Smooth muscle cell (in vitro differentiated cells): ENCODE results near the gene SNCAIP. TPM values are rescaled to one million over a fixed set of nuclear protein-coding genes. Genes with fewer than 3 reads are reported as not detected.

ENCODE experiments used
- DNase-seq: peaks from one replicate; lab custom pipeline; 2025; ENCODE audit not compliant: unreplicated experiment; lab: John Stamatoyannopoulos, UW
- H2AFZ ChIP-seq: fragments of 200-600 bp; sonication (generic); 2 replicates; pipeline ENCODE4 v1.6.0; 2016; ENCODE audit warnings: antibody characterized with exemption, low read depth, mild to moderate bottlenecking
- H3F3A ChIP-seq: fragments of 200-600 bp; sonication (generic); 2 replicates; pipeline ENCODE4 v1.6.0; 2017; ENCODE audit warnings: antibody characterized with exemption, low read depth
- H3K27ac ChIP-seq: fragments of 200-600 bp; sonication (generic); 2 replicates; pipeline ENCODE4 v1.5.1; 2016; ENCODE audit warnings: low read depth, mild to moderate bottlenecking
- H3K27me3 ChIP-seq: fragments of 200-600 bp; sonication (generic); 2 replicates; pipeline ENCODE4 v1.6.1; 2016; ENCODE audit warnings: low read depth, mild to moderate bottlenecking
- H3K36me3 ChIP-seq: fragments of 200-600 bp; sonication (generic); 2 replicates; pipeline ENCODE4 v1.5.1; 2016; ENCODE audit warnings: low read depth
- H3K4me1 ChIP-seq: fragments of 200-600 bp; sonication (generic); 2 replicates; pipeline ENCODE4 v1.5.1; 2016; ENCODE audit warnings: low read depth
- H3K4me2 ChIP-seq: fragments of 200-600 bp; sonication (generic); 2 replicates; pipeline ENCODE4 v1.6.0; 2016; ENCODE audit warnings: mild to moderate bottlenecking
- H3K4me3 ChIP-seq: fragments of 200-600 bp; sonication (generic); 2 replicates; pipeline ENCODE4 v1.5.1; 2016; ENCODE audit warnings: mild to moderate bottlenecking
- H3K79me2 ChIP-seq: fragments of 200-600 bp; sonication (generic); 2 replicates; pipeline ENCODE4 v1.6.0; 2016; ENCODE audit warnings: low read depth, mild to moderate bottlenecking
- H3K9ac ChIP-seq: fragments of 200-600 bp; sonication (generic); 2 replicates; pipeline ENCODE4 v1.6.0; 2016; ENCODE audit warnings: low read depth
- H3K9me3 ChIP-seq: fragments of 200-600 bp; sonication (generic); replicated peaks from 2 replicates; pipeline ENCODE4 v1.5.1; 2016; ENCODE audit warnings: low read depth
- H4K20me1 ChIP-seq: fragments of 200-600 bp; sonication (generic); 2 replicates; pipeline ENCODE4 v1.6.0; 2016; ENCODE audit warnings: low read depth
- CTCF ChIP-seq: fragments of 200-600 bp; sonication (generic); IDR thresholded peaks from 2 replicates; pipeline ENCODE4 v1.5.1; 2017; ENCODE audit warnings: borderline replicate concordance, mild to moderate bottlenecking, antibody characterized with exemption; ENCODE audit not compliant: insufficient read depth, poor library complexity, severe bottlenecking
- WGBS: methylation state at CpG from one replicate; pipeline ENCODE4 v1.1.7; 2016; ENCODE audit warnings: low lambda C conversion rate; 5-methylcytosine and 5-hydroxymethylcytosine counted together
- polyA plus RNA-seq: library from polyadenylated mRNA; unstranded; fragments of >200 nt; fragmentation: Nextera tagmentation; extraction: Ambion mirVana; gene quantifications from 2 replicates; pipeline ENCODE4 v1.2.1, GENCODE V29; 2016
- total RNA-seq: library from RNA; depleted of rRNA; stranded (reverse); fragments of >200 nt; gene quantifications from 2 replicates; pipeline ENCODE4 v1.2.3, GENCODE V29; 2014

Gene SNCAIP
- total and polyA plus RNA-seq, 2 experiments from 2014 or later, result 7.2 to 8.0 TPM

DNA sequence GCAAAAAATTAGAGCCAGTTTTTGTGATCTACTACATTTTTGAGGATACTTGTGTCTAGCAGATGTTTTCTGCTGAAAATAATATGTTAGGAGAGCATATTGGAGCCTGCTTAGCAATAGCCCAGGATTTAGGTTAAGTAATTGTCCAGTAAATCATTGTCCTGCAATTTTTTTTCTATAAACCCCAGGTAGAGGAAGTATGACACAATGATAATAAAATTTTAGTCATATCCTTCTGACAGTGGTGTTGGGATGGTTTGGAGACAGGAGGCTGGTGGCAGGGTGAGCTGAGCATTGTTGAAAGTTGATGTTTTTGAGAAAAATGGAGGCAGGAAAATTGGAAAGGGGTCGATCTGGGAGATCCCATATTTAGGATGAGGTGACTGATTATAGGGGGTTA, 3.5 kb downstream of the SNCAIP start:
- Histone ChIP-seq H3K4me2 (no peak overlapping the region), H3F3A (no peaks in the 10 kb centered on the region), H3K36me3 (no peaks in the 10 kb centered on the region), H3K9me3 (no peaks in the 10 kb centered on the region), H3K9ac (no peak overlapping the region), H3K4me1 (no peaks in the 10 kb centered on the region), H4K20me1 (peaks cover 11% of the 10 kb centered on the region), H3K27me3 (peaks cover 6% of the 10 kb centered on the region), H3K27ac (no peak overlapping the region), H3K4me3 (no peak overlapping the region), H2AFZ (no peak overlapping the region), H3K79me2 (peaks cover 20% of the 10 kb centered on the region)
- WGBS, result 82% methylated on average over 1 of the region's 1 CpG
- DNase-seq, result no peak
- TF ChIP-seq CTCF, result no peak

GRCh38 chr5:122316656-122317055, 4.6 kb downstream of the SNCAIP start:
- Histone ChIP-seq H3K79me2 (peaks cover 20% of the 10 kb centered on the region), H3K36me3 (no peaks in the 10 kb centered on the region), H3F3A (no peaks in the 10 kb centered on the region), H3K9ac (no peak overlapping the region), H3K4me1 (no peaks in the 10 kb centered on the region), H3K9me3 (no peaks in the 10 kb centered on the region), H3K27me3 (peaks cover 6% of the 10 kb centered on the region), H3K4me3 (no peak overlapping the region), H3K27ac (no peak overlapping the region), H4K20me1 (peaks cover 11% of the 10 kb centered on the region), H2AFZ (no peak overlapping the region), H3K4me2 (no peak overlapping the region)
- WGBS, result 64% methylated on average over 8 of the region's 8 CpGs
- no peak for DNase-seq
- no peak for TF ChIP-seq CTCF

DNA sequence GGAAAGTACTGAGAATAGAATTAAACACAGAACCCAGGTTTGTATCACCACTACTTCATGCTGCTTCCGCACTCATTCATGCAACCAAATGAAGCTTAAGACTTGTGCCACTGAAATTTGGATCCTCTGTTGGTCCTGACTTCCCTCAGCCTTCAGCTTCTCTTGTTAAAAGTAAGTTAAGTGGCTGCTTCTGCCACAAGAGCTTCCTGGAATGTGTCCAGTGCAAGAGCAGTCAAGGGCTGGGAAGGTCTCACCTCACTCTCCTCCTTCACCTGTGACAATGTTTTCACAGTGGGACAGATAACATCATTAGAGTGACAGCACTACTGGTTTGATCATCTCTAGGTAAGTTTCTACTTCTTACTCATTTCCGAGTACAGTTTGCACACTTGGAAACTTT, 7.9 kb downstream of the SNCAIP start:
- Histone ChIP-seq H3K9me3 (no peaks in the 10 kb centered on the region), H3K4me1 (no peaks in the 10 kb centered on the region), H3K36me3 (no peaks in the 10 kb centered on the region), H3F3A (no peaks in the 10 kb centered on the region), H3K79me2 (peaks cover 8% of the 10 kb centered on the region), H2AFZ (no peak overlapping the region), H3K4me2 (no peak overlapping the region), H3K4me3 (no peak overlapping the region), H3K27ac (no peak overlapping the region), H3K27me3 (no peaks in the 10 kb centered on the region), H3K9ac (no peak overlapping the region), H4K20me1 (no peaks in the 10 kb centered on the region)
- no peak for DNase-seq
- TF ChIP-seq CTCF, result no peak
- WGBS, result 100% methylated on average over 2 of the region's 2 CpGs

DNA sequence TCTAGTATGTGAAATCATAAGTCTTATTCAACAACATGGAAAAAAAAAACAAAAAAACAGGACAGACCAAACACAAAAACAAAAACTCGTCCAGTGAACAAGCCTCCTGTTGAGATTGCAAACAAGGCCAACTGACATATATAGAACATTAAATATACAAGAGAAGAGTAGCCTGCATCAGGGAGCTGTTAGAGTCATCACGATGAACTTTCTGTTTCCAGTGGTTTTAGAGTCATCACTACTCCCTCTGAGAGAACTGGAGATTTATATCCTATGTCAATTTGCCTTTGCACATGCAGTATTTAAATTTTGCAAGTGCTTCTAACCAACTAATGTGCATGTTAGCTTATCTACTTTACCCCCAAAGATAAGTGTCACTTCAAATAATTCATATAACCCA, 9.9 kb downstream of the SNCAIP start:
- Histone ChIP-seq H3K4me2 (no peak overlapping the region), H3F3A (no peaks in the 10 kb centered on the region), H3K9ac (no peak overlapping the region), H3K9me3 (no peaks in the 10 kb centered on the region), H3K79me2 (no peaks in the 10 kb centered on the region), H3K27ac (no peak overlapping the region), H3K4me1 (no peaks in the 10 kb centered on the region), H2AFZ (no peak overlapping the region), H3K27me3 (no peaks in the 10 kb centered on the region), H3K36me3 (no peaks in the 10 kb centered on the region), H4K20me1 (no peaks in the 10 kb centered on the region), H3K4me3 (no peak overlapping the region)
- no peak for DNase-seq
- TF ChIP-seq CTCF, result no peak
- 84% methylated on average over 2 of the region's 2 CpGs for WGBS
